IPS-18a (cell line): ENCODE data around the gene MTRF1L.
A peak's percentile ranks its signal among the peaks of the same experiment; 100 is the strongest.
"Not testable (repeated sequence)": the region's sequence is repeated elsewhere in the genome, so short reads cannot be mapped to it uniquely, and the experiment has no call there.

Experiments
- H3K27ac ChIP-seq: one replicate; pipeline ENCODE4 v1.5.1; 2013; ENCODE audit warnings: low read length
- H3K27me3 ChIP-seq: one replicate; pipeline ENCODE4 v1.6.1; 2013; ENCODE audit warnings: mild to moderate bottlenecking, low read length; ENCODE audit not compliant: control insufficient read depth, insufficient read depth
- H3K36me3 ChIP-seq: one replicate; pipeline ENCODE4 v1.6.1; 2013; ENCODE audit warnings: low read depth, low read length; ENCODE audit not compliant: control insufficient read depth
- H3K4me1 ChIP-seq: one replicate; pipeline ENCODE4 v1.6.1; 2013; ENCODE audit warnings: low read depth, low read length; ENCODE audit not compliant: control insufficient read depth
- H3K4me3 ChIP-seq: one replicate; pipeline ENCODE4 v1.5.1; 2013; ENCODE audit warnings: low read length
- H3K9ac ChIP-seq: one replicate; pipeline ENCODE4 v1.6.1; 2013; ENCODE audit warnings: mild to moderate bottlenecking, low read length, moderate library complexity
- H3K9me3 ChIP-seq: one replicate; pipeline ENCODE4 v1.6.1; 2013; ENCODE audit warnings: low read depth, low read length; ENCODE audit not compliant: control insufficient read depth

Gene MTRF1L

GRCh38 chr6:153001767-153002612, 519 bp downstream of the MTRF1L start:
- H3K27ac ChIP-seq, result peak overlapping the region; percentile 70
- no peaks in the 10 kb centered on the region for H3K9me3 ChIP-seq
- H3K4me1 ChIP-seq, result peaks cover 9% of the 10 kb centered on the region
- peak overlapping the region; percentile 87 for H3K9ac ChIP-seq
- H3K36me3 ChIP-seq, result peaks cover 13% of the 10 kb centered on the region
- peak overlapping the region; percentile 96 for H3K4me3 ChIP-seq
- no peaks in the 10 kb centered on the region for H3K27me3 ChIP-seq

GRCh38 chr6:153000790-153001189, 1.7 kb downstream of the MTRF1L start:
- H3K9ac ChIP-seq, H3K4me1 ChIP-seq: not testable (repeated sequence)
- peak overlapping the region; percentile 96 for H3K4me3 ChIP-seq

GRCh38 chr6:153000243-153000642, 2.3 kb downstream of the MTRF1L start:
- Histone ChIP-seq H3K4me1 (peaks cover 9% of the 10 kb centered on the region), H3K4me3 (no peak overlapping the region), H3K9ac (no peak overlapping the region), H3K36me3 (peaks cover 20% of the 10 kb centered on the region), H3K9me3 (no peaks in the 10 kb centered on the region), H3K27ac (no peak overlapping the region), H3K27me3 (no peaks in the 10 kb centered on the region)

More at GRCh38 chr6:153000790-153001189, 1.7 kb downstream of the MTRF1L start:
- H3K27ac ChIP-seq, H3K27me3 ChIP-seq, H3K9me3 ChIP-seq: not testable (repeated sequence)
- H3K36me3 ChIP-seq, result peaks cover 20% of the 10 kb centered on the region

GRCh38 chr6:152999538-152999937, 3.0 kb downstream of the MTRF1L start:
- not testable (repeated sequence) for H3K4me3 ChIP-seq, H3K9ac ChIP-seq, H3K4me1 ChIP-seq, H3K27me3 ChIP-seq, H3K27ac ChIP-seq, H3K9me3 ChIP-seq
- H3K36me3 ChIP-seq, result peaks cover 25% of the 10 kb centered on the region

GRCh38 chr6:152993847-152994246, 8.7 kb downstream of the MTRF1L start:
- H3K36me3 ChIP-seq, result peaks cover 61% of the 10 kb centered on the region
- no peak overlapping the region for H3K27ac ChIP-seq
- no peak overlapping the region for H3K4me3 ChIP-seq
- H3K27me3 ChIP-seq, result no peaks in the 10 kb centered on the region
- H3K9me3 ChIP-seq, result no peaks in the 10 kb centered on the region
- H3K4me1 ChIP-seq, result no peaks in the 10 kb centered on the region
- H3K9ac ChIP-seq, result no peak overlapping the region

- Histone ChIP-seq H3K4me1 (no peaks in the 10 kb centered on the region), H3K27ac (no peak overlapping the region), H3K36me3 (peaks cover 59% of the 10 kb centered on the region), H3K27me3 (no peaks in the 10 kb centered on the region), H3K9ac (no peak overlapping the region), H3K4me3 (no peak overlapping the region), H3K9me3 (no peaks in the 10 kb centered on the region)
Observed at GRCh38 chr6:152993431-152993830, 9.1 kb downstream of the MTRF1L start.

GRCh38 chr6:152986978-152987377, 15.5 kb downstream of the MTRF1L start:
- no peak overlapping the region for H3K27ac ChIP-seq
- H3K9ac ChIP-seq, result no peak overlapping the region
- no peaks in the 10 kb centered on the region for H3K27me3 ChIP-seq
- H3K36me3 ChIP-seq, result peaks cover 11% of the 10 kb centered on the region
- no peaks in the 10 kb centered on the region for H3K9me3 ChIP-seq
- no peaks in the 10 kb centered on the region for H3K4me1 ChIP-seq
- no peak overlapping the region for H3K4me3 ChIP-seq

GRCh38 chr6:152985300-152985699, 17.2 kb downstream of the MTRF1L start:
- not testable (repeated sequence) for H3K27ac ChIP-seq, H3K9me3 ChIP-seq, H3K27me3 ChIP-seq, H3K36me3 ChIP-seq, H3K4me1 ChIP-seq
- Histone ChIP-seq H3K4me3 (peak overlapping the region; percentile 89), H3K9ac (peak overlapping the region; percentile 3)

GRCh38 chr6:152984513-152984872, 18.0 kb downstream of the MTRF1L start:
- H3K4me3 ChIP-seq, result peak overlapping the region; percentile 89
- H3K4me1 ChIP-seq, result peaks cover 12% of the 10 kb centered on the region
- H3K27ac ChIP-seq, result no peak overlapping the region
- H3K9me3 ChIP-seq, result no peaks in the 10 kb centered on the region
- H3K9ac ChIP-seq, result peak overlapping the region; percentile 90
- H3K27me3 ChIP-seq, result no peaks in the 10 kb centered on the region
- H3K36me3 ChIP-seq, result no peaks in the 10 kb centered on the region

GRCh38 chr6:152983637-152984512, 18.6 kb downstream of the MTRF1L start:
- Histone ChIP-seq H3K27me3 (no peaks in the 10 kb centered on the region), H3K36me3 (no peaks in the 10 kb centered on the region), H3K9me3 (no peaks in the 10 kb centered on the region), H3K9ac (peak overlapping the region; percentile 90), H3K4me3 (peak overlapping the region; percentile 89), H3K4me1 (peaks cover 14% of the 10 kb centered on the region), H3K27ac (peak overlapping the region; percentile 25)

- Histone ChIP-seq H3K4me1 (peaks cover 14% of the 10 kb centered on the region), H3K27me3 (no peaks in the 10 kb centered on the region), H3K27ac (peak within 1 kb of the TSS; percentile 93), H3K36me3 (peaks cover 4% of the 10 kb centered on the region), H3K9ac (peak within 1 kb of the TSS; percentile 91), H3K4me3 (peak within 1 kb of the TSS; percentile 89), H3K9me3 (no peaks in the 10 kb centered on the region)
Observed at GRCh38 chr6:152982904-152983636, 19.4 kb downstream of the MTRF1L start, which contains the start of gene FBXO5. FBXO5 (minus strand) TSS chr6:152983041; CDS start chr6:152982959, 82 bp downstream.
